ENCODE results near the gene VIL1.

DNA sequence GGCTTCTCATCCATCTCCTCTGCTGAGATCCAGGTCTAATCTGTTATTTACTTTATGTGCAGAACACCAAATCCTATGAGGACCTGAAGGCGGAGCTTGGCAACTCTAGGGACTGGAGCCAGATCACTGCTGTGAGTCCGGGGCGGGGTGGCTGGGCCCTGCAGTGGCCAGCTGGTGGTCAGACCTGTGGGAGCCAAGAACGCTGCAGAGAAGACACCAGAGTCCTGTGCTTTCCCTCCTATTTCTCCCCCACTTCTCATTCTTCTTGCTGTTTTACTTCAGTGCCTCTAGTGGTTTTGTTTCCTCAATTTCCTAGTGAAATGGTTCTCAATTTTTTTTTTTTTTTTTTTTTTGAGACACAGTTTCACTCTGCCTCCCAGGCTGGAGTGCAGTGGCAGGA is 19.7 kb downstream of the VIL1 start:
- TF ChIP-seq ZNF274 (IDR thresholded peaks at IDR 0.05; ENCODE audit: low read depth, low read length) (no peak), SUZ12 (IDR thresholded peaks at IDR 0.05; ENCODE audit: extremely low read depth, insufficient read depth, insufficient read length) (no peak), YY1 (IDR thresholded peaks at IDR 0.05; ENCODE audit: insufficient read depth, insufficient read length) (no peak)
